ENCODE measurements around the gene UNC80.

Gene UNC80

GRCh38 chr2:209817844-209818271 lies 46.2 kb downstream of the UNC80 start:
- TF ChIP-seq, protein P1, sequence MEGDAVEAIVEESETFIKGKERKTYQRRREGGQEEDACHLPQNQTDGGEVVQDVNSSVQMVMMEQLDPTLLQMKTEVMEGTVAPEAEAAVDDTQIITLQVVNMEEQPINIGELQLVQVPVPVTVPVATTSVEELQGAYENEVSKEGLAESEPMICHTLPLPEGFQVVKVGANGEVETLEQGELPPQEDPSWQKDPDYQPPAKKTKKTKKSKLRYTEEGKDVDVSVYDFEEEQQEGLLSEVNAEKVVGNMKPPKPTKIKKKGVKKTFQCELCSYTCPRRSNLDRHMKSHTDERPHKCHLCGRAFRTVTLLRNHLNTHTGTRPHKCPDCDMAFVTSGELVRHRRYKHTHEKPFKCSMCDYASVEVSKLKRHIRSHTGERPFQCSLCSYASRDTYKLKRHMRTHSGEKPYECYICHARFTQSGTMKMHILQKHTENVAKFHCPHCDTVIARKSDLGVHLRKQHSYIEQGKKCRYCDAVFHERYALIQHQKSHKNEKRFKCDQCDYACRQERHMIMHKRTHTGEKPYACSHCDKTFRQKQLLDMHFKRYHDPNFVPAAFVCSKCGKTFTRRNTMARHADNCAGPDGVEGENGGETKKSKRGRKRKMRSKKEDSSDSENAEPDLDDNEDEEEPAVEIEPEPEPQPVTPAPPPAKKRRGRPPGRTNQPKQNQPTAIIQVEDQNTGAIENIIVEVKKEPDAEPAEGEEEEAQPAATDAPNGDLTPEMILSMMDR (IDR thresholded peaks at IDR 0.05; ENCODE audit: low read depth, low read length, missing control alignments) = no peak
- H3K27me3 ChIP-seq (replicated peaks) = no peaks in the 10 kb centered on the region
- in situ Hi-C loops (cut with HindIII; ENCODE audit: low pct_ligation_motif_present, low sequenced_read_pairs) = no loop called here
- H3K27ac ChIP-seq = no peak overlapping the region
- H3K36me3 ChIP-seq (replicated peaks) = no peaks in the 10 kb centered on the region
- H3K4me3 ChIP-seq (ENCODE audit: low read depth, low read length) = no peak overlapping the region
- no peak for DNase-seq

DNA sequence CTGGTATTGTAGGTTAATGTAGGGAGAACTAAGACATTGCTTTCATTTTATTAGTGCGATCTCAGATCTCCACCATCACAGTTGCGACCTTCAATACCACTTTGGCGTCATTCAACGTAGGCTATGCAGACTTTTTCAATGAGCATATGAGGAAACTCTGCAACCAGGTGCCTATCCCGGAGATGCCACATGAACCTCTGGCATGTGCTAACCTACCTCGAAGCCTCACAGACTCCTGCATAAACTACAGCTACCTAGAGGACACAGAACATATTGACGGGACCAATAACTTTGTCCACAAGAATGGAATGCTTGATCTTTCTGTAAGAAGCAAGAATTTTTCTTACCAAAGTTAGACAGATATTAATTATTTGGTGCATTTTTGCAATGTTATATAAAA lies 47.3 kb downstream of the UNC80 start:
- Histone ChIP-seq H3K27ac (no peak overlapping the region), H3K36me3 (replicated peaks) (no peaks in the 10 kb centered on the region), H3K27me3 (replicated peaks) (no peaks in the 10 kb centered on the region), H3K4me3 (ENCODE audit: low read depth, low read length) (no peak overlapping the region)
- no peak for DNase-seq
- TF ChIP-seq, protein P1 (IDR thresholded peaks at IDR 0.05; ENCODE audit: low read depth, low read length, missing control alignments) = no peak
- in situ Hi-C loops (cut with HindIII; ENCODE audit: low pct_ligation_motif_present, low sequenced_read_pairs) = no loop called here

GRCh38 chr2:209821806-209822205 lies 50.2 kb downstream of the UNC80 start:
- no peak overlapping the region for H3K27ac ChIP-seq
- H3K4me3 ChIP-seq (ENCODE audit: low read depth, low read length) = no peak overlapping the region
- TF ChIP-seq, protein P1 (IDR thresholded peaks at IDR 0.05; ENCODE audit: low read depth, low read length, missing control alignments) = no peak
- DNase-seq = no peak
- H3K27me3 ChIP-seq (replicated peaks) = no peaks in the 10 kb centered on the region
- in situ Hi-C loops (cut with HindIII; ENCODE audit: low pct_ligation_motif_present, low sequenced_read_pairs) = no loop called here
- no peaks in the 10 kb centered on the region for H3K36me3 ChIP-seq (replicated peaks)

- Histone ChIP-seq H3K4me3 (ENCODE audit: low read depth, low read length) (no peak overlapping the region), H3K27me3 (replicated peaks) (no peaks in the 10 kb centered on the region), H3K27ac (no peak overlapping the region), H3K36me3 (replicated peaks) (no peaks in the 10 kb centered on the region)
- in situ Hi-C loops (cut with HindIII; ENCODE audit: low pct_ligation_motif_present, low sequenced_read_pairs) = no loop called here
- TF ChIP-seq, protein P1 (IDR thresholded peaks at IDR 0.05; ENCODE audit: low read depth, low read length, missing control alignments) = no peak
- DNase-seq = no peak
These were observed 51.9 kb downstream of the UNC80 start for GRCh38 chr2:209823484-209823883.

DNA sequence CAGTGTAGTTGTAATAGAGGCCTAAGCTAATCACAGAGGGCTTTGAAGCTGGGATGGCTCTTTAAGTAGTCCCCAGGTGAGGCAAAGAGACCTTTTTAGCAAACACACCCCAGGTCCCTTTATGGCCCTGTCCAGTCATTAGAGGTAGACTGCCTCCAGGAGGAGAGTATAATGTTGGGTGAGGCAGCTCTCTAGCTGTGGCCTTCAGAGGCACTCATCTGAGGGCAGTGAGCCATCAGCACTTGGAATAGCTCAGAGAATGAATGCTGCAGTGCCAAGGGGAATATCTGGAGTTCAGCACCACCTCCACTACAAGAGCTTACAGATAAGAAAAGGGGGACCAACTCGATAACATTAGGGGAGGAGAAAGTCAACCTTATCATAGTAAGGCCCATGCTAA lies 52.8 kb downstream of the UNC80 start:
- in situ Hi-C loops (cut with HindIII; ENCODE audit: low pct_ligation_motif_present, low sequenced_read_pairs) = no loop called here
- H3K4me3 ChIP-seq (ENCODE audit: low read depth, low read length) = no peak overlapping the region
- TF ChIP-seq, protein P1 (IDR thresholded peaks at IDR 0.05; ENCODE audit: low read depth, low read length, missing control alignments) = no peak
- H3K27me3 ChIP-seq (replicated peaks) = no peaks in the 10 kb centered on the region
- H3K36me3 ChIP-seq (replicated peaks) = no peaks in the 10 kb centered on the region
- H3K27ac ChIP-seq = no peak overlapping the region
- DNase-seq = no peak

DNA sequence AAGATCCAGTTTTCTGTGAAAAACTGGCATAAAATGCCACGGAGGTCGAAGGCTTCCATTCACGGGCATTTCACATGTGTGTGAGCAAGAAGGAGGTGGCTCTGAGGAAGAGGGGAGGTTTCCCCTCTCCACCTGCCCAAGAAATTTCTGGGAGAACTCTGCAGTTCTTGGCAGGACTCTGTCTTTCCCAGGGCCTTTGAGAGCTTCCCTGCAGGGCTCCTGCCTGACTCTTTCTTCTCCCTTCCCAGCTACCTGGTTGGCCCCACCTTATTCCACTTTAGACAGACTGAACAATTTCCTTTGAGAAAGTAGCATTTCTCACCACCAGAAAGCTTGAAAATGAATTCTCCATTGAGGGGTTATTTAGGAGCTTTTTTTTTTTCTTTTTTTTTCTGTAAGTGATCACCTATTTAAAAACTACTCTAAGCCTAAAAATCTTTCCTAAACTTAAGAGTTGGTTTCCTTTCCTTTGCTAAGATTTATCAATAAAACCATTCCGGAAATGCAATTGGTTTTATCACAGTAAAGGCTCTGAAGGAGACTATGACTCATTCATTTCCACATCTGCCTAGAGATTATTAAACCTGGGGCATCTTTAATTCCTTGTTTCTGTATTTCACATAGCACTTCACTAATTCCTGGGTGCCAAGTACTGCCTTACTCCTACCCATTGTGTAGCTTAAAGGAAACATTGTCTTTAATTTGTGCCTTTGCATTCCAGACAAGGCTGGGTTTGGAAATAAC lies 59.3 kb downstream of the UNC80 start:
- no peak for DNase-seq
- H3K27me3 ChIP-seq (replicated peaks) = no peaks in the 10 kb centered on the region

More for the DNA sequence above, 59.3 kb downstream of the UNC80 start:
- in situ Hi-C loops (cut with HindIII; ENCODE audit: low pct_ligation_motif_present, low sequenced_read_pairs) = no loop called here
- Histone ChIP-seq H3K27ac (no peak overlapping the region), H3K4me3 (ENCODE audit: low read depth, low read length) (no peak overlapping the region), H3K36me3 (replicated peaks) (no peaks in the 10 kb centered on the region)
- TF ChIP-seq, protein P1 (IDR thresholded peaks at IDR 0.05; ENCODE audit: low read depth, low read length, missing control alignments) = no peak

Measured in brain microvascular endothelial cell (primary cell).